Measurements from ENCODE around the gene NOS1AP. TPM values are rescaled to one million over a fixed set of nuclear protein-coding genes. Genes with fewer than 3 reads are reported as not detected.

The NOS1AP gene
- total RNA-seq, 4 donors from 2014 or later: 1.1 to 3.5 (median 2.6) TPM

DNA sequence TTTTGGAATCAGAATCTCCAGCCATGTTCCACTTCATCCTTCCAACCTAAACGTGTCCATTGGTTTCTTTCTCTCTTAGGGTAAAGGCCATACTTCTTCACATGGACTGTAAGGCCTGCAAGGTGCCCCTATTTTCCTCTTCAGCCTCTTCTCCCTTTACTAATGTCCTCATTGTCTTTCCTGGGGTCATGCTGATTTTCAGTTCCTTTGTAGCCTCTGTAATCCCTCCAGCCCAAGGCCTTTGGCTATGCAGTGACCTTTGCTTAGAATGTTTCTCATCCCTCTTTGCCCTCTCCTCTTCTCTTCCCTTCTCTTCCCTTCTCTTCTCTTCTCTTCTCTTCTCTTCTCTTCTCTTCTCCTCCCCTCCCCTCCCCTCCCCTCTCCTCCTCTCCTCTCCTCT lies 194.6 kb downstream of the NOS1AP start:
- DNase-seq (ENCODE audit: low spot score in 2 of 2): no peak
- no peak overlapping the region for H3K4me3 ChIP-seq (ENCODE audit: low read depth, poor library complexity, severe bottlenecking)
- 91 to 92% methylated on average over 1 of the region's 1 CpG for WGBS, 2 donors
- intact Hi-C loops (cut with DNase I; ENCODE audit: low total_unique reads): no loop called here
- TF ChIP-seq POLR2A (IDR thresholded peaks at IDR 0.05): no peak
- TF ChIP-seq, protein P1, sequence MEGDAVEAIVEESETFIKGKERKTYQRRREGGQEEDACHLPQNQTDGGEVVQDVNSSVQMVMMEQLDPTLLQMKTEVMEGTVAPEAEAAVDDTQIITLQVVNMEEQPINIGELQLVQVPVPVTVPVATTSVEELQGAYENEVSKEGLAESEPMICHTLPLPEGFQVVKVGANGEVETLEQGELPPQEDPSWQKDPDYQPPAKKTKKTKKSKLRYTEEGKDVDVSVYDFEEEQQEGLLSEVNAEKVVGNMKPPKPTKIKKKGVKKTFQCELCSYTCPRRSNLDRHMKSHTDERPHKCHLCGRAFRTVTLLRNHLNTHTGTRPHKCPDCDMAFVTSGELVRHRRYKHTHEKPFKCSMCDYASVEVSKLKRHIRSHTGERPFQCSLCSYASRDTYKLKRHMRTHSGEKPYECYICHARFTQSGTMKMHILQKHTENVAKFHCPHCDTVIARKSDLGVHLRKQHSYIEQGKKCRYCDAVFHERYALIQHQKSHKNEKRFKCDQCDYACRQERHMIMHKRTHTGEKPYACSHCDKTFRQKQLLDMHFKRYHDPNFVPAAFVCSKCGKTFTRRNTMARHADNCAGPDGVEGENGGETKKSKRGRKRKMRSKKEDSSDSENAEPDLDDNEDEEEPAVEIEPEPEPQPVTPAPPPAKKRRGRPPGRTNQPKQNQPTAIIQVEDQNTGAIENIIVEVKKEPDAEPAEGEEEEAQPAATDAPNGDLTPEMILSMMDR (IDR thresholded peaks at IDR 0.05): no peak

DNA sequence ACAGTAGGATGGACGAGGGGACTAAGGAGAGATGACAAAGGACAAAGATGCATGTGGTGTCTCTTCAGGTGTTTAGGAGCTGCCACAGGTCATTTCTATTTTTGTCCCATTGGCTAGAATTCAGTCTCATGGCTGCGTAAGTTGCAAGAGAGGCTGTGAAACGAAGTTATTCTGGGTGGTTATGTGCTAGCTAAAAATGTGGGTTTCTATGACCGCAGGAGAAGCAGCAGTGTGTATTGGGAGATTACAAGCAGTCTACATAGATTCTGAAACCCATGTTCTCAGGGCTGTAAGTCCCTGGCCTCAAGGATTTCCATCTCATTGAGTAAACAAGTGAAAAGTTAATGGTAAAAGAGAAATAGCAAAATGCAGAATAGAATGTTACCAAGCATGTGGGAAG lies 196.5 kb downstream of the NOS1AP start:
- H3K4me3 ChIP-seq (ENCODE audit: low read depth, poor library complexity, severe bottlenecking): no peak overlapping the region
- no peak for DNase-seq (ENCODE audit: low spot score in 2 of 2)
- intact Hi-C loops (cut with DNase I; ENCODE audit: low total_unique reads): no loop called here
- TF ChIP-seq POLR2A (IDR thresholded peaks at IDR 0.05): no peak
- TF ChIP-seq, protein P1 (IDR thresholded peaks at IDR 0.05): no peak
- 90% methylated on average over 4 of the region's 4 CpGs for WGBS, 2 donors

DNA sequence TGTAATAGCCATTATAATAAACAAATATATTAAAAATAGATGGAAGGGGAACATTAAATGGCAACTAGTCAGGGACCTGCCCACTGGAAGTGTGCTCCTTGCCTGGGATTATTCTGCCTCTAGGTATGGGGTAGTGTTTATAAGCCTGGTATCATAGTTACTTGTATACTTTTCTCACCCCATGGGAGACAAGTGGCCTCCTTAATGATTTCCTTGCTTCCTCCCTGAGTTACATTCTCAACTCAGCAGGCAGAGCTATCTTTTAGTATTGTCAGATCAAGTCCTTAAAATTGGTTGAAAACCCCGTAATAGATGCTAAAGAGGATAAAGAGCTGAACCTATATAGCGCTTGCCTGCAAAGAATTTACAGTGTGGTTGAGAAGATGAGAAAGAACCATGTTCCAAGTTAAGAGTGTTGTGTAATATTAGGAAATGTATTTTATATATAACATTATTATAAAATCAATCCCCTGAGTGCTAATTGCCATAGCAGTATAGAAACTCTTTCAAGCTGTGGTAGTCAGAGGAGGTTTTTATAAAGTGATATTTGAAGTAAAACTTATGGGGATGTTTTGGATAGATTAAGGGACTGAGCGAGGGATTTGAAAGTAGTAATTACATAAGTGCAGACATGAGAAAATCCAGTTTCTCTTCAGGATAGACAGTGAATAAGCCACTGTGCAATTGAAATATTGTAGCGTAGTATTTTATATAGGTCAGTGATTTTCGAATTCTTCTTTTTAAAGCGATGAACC lies 200.7 kb downstream of the NOS1AP start:
- intact Hi-C loops (cut with DNase I; ENCODE audit: low total_unique reads): no loop called here
- no peak for TF ChIP-seq POLR2A (IDR thresholded peaks at IDR 0.05)
- TF ChIP-seq, protein P1 (IDR thresholded peaks at IDR 0.05): no peak
- H3K4me3 ChIP-seq (ENCODE audit: low read depth, poor library complexity, severe bottlenecking): no peak overlapping the region
- no peak for DNase-seq (ENCODE audit: low spot score in 2 of 2)
- 92 to 94% methylated on average over 6 of the region's 6 CpGs for WGBS, 2 donors

DNA sequence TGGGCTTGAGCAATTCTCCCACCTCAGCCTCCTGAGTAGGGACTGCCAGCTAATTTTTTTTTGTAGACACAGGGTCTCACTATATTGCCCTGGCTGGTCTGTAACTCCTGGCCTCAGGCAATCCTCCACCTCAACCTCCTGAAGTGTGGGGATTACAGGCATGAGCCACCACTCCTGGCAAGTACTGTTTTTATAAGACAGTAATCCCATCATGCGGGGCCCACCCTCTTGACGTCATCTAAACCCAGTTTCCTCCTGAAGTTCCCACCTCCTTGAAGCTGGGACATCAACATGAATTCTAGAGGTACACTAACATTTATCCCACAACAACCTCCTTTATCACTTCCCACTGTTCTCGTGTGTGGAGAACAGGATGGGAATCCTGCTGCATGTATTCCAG lies 202.5 kb downstream of the NOS1AP start:
- DNase-seq (ENCODE audit: low spot score in 2 of 2): no peak
- no peak overlapping the region for H3K4me3 ChIP-seq (ENCODE audit: low read depth, poor library complexity, severe bottlenecking)
- TF ChIP-seq POLR2A (IDR thresholded peaks at IDR 0.05): no peak
- TF ChIP-seq, protein P1 (IDR thresholded peaks at IDR 0.05): no peak
- intact Hi-C loops (cut with DNase I; ENCODE audit: low total_unique reads): no loop called here
- 75 to 83% methylated on average over 3 of the region's 3 CpGs for WGBS, 2 donors

DNA sequence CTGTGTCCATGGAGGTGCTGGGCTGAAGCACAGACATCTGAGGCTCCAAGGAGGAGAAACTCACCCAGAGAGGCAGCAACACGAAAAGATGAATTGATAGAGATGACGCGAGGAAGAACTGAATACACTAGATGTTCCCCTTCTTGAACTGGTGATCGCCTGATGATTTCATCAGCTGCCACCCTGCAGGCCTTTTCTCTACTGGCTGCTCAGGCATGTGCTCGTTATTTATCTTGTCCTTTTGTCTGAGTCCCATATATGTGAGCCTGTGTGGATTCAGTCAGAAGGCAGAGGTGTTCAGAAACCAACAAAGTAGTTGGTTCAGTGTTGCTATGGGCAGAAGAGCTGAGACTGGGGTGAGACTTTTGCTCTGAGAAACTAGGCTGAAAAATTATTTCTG lies 202.9 kb downstream of the NOS1AP start:
- no peak overlapping the region for H3K4me3 ChIP-seq (ENCODE audit: low read depth, poor library complexity, severe bottlenecking)
- DNase-seq (ENCODE audit: low spot score in 2 of 2): no peak
- WGBS, 2 donors: 71 to 80% methylated on average over 5 of the region's 5 CpGs
- TF ChIP-seq, protein P1 (IDR thresholded peaks at IDR 0.05): no peak
- no peak for TF ChIP-seq POLR2A (IDR thresholded peaks at IDR 0.05)
- intact Hi-C loops (cut with DNase I; ENCODE audit: low total_unique reads): no loop called here

All from lower leg skin (tissue), 4 donors.